SKM-1 (cell line): ENCODE data around the gene NELFCD.

ENCODE experiments used
- DNase-seq: peaks from one replicate; lab custom pipeline; 2025; ENCODE audit not compliant: unreplicated experiment; lab: John Stamatoyannopoulos, UW

Gene NELFCD

DNA sequence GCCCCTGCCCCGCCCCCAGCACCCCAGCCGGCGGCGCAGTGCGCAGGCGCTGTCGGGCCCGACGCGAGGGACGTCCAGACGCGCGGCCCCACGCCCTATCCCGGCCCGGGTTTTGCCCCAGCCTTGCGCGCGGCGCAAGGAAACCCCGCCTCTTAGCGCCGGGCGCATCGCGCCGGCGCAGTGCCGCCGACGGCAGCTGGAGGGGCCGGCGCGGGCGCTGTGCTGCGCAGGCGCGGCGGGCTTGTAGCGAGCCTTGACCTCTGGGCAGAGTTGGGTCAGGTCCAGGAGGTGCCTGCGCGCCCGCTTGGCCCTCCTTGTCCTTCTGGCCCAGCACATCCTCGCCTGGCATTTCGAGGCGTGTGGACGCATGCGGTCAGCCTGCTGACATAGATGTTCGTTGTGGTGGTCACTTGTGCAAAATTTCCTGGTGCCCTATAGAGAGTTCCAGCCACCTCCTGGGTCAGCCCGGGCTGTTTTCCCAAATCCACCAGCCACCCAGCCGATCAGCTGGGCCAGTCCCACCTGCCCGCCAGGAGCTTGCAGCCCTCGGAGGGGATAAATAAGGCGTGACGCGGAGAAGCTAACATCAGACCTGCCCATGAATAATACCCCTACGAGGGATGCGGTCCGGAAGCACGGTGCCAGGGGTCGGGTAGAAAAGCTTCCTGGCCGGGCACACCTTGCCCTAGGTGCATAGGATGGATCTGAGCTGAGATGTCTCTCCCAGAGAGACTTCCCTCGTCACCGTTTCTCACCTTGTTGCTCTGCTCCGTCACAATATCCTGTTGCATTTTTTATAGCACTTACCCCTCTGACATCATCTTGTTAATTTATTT lies 62.0 kb downstream of the NELFCD start:
- DNase-seq: peak; percentile 81

- no peak for DNase-seq
Observed at GRCh38 chr20:59043698-59044097, 62.6 kb downstream of the NELFCD start.

GRCh38 chr20:59044295-59044694 lies 63.2 kb downstream of the NELFCD start:
- no peak for DNase-seq
